GM19025 (cell line): ENCODE data around the gene ACYP1.

Source experiments
- ATAC-seq: cut with Tn5 transposase; IDR thresholded peaks from one replicate; pipeline ENCODE4 v1.9.1; 2021; ENCODE audit warnings: mild to moderate bottlenecking, low read depth, moderate library complexity; ENCODE audit not compliant: unreplicated experiment

The ACYP1 gene

DNA sequence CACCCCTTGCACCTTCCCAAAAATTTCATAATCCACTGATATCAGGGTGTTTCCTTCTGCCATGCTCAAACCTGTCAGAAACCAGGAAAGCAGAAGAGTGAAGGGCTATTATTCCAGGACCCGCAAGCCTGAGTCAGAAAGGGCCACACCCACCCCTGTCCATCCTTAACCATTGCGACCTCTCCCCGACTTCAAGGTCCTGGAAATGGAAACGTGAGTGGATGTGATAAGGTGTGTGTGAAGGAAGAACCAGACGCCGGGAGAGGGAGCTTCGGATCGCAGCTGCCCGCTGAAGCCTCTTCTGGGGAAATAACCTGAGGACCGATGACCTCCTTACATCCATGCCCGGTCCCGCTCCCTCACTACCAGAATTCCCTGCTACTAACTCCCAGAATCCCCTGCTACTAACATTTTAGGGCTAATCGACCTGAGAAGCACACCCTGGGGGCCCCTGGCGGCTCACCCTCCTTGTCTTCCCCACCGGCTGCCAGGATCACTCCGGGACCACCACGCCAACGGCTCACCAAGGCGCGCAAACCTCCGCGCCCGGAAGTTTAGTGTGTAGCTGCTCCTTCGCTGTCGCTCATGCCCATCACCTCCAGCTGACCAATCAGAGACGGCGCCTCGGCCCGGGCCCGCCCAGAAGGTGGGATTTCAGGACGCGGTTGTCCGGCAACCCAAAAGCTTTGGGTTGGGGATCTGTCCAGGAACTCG, at the start of gene ACYP1:
Gene ACYP1, minus strand, starts transcription at position 534 of the 714 bp plus-strand sequence. Its CDS starts 471 bp downstream, at position 63.
- peak; percentile 97 for ATAC-seq

DNA sequence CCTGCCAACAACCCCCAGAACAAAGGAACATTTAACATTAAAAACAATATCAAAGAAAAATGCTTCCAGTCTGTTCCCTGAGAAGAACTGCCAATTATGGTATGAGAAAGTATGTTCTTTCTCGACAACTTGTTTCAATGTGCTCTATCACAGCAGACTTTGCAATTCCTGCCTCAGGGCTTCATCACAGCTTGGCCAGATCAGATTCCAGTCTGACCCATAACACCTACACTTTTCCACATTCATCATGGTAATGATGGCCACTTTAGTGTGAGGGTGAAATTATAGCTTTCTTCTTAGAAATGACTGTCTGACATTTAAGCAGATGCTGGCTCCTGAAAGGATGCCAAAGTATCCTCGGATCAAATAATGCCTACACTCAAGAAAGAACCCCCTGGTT, 46.1 kb upstream of the ACYP1 start:
- no peak for ATAC-seq

DNA sequence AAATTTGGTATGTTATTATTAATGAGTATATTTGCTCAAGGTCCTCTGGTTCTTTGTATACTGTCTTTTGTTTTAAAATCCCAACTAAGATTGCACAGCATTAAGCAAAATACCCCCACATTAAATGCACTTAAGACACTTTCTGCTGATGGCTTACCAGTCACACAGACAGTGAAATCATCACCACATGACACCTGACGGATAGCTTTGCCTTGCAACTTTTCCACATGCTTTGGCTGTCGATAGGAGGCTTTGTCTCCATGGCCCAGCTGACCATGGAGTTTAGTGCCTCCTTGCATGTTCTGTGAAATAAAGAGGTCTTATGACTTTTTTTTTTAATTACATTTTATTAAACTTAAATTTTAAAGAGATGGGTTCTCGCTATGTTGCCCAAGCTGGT, 43.4 kb upstream of the ACYP1 start:
- no peak for ATAC-seq

DNA sequence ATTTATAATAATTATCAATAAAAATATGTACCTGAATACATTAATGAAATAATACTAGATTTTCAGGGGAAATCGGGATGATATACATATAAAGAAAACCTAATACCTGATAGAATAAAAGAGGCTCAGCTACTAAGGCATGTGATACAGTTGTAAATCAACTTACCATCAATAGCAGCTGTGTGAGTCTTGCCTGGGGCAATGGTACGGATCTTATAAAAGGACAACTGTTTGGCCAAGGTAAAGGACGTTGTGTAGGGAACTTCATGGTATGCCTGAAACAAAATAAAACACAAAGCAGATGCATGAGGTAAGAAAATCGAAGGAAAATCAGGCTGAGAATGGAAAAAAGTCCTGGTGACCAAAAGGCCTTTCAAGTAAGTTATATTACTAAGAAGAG, 37.7 kb upstream of the ACYP1 start:
- ATAC-seq: no peak

DNA sequence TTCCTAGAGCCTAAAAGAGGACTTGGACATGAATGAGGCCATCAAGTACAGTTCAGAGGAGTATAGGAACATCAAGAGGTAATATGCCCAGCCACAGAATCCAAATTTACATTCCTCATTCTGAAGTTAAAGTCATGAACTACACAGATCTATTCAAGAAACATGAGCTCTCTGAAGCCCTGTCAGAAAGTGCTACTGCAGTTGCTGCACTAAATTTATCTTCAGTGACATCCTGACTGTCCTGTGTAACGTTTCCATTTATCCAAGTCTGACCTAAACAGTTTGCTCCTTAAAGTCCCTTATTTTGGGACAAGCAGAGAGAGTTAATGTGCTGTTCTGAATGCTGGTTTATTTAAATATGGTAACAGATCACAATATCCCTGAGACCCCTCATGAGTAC, 34.9 kb upstream of the ACYP1 start:
- no peak for ATAC-seq

DNA sequence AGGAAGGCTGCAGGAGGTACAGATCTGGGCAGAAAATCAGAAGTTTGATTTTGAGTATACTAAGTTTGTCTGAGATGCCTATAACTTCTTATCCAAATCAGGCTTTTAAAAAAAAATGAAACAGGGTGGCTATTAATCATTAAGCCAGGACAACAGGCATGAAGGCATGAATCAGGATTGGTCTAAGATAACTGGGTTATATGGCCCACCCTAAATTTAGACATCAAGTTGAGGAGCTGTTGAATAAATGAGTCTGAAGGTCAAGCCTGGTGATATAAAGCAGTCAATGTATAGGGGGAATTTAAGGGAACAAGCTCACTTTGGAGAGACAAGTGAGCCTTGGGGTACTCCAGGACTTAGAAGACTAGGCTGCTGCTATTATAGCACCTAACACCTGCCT, 34.4 kb upstream of the ACYP1 start:
- ATAC-seq: no peak

DNA sequence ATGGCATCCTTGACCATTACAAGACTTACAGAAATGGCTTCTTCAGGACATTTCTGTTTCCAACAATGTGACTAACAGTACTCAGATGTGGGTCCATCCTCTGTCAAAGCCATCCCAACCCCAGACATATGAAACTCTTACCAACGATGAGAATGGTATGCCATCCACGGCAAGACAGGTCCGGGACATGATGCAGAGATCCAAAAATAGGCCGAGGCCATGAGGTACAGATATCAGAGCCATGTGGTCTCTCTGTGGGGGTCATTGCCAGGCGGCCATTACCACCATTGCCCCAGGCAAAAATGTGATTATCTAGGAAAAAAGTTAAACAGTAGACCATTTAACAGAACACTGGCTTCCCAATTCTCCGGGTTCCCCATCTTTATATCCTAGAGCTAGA, 33.1 kb upstream of the ACYP1 start:
- no peak for ATAC-seq

DNA sequence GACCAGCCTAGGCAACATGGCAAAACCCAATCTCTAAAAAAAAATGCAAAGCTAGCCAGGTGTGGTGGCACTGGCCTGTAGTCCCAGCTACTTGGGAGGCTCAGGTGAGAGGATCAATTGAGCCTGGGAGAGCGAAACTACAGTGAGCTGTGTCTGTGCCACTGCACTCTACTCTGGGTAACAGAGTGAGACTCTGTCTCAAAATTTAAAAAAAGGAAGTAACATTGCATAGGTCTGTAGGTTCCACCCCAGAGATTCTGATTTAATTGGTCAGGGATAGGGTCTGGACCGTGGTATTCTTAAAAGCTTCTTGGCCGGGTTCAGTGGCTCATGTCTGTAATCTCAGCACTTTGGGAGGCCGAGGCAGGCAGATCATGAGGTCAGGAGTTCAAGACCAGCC, 31.9 kb upstream of the ACYP1 start:
- no peak for ATAC-seq

DNA sequence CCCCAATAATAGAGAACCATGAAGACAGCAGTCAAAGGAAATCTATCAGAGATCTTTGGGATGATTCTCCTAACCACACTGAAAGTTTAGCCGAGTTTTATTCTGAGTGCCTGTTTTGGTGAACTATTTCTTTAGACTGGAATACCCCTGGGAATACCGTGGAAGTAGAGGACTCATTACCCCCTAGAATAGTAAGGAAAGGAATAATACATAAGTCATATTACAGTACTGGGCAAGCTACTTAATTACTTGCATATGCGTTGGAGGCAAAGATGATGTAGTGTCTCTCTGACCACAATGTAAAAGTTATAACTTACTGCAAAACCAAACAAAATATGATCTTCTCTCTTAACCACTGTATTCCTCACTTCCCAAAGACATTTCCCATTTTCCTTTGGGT, 31.1 kb upstream of the ACYP1 start:
- no peak for ATAC-seq

DNA sequence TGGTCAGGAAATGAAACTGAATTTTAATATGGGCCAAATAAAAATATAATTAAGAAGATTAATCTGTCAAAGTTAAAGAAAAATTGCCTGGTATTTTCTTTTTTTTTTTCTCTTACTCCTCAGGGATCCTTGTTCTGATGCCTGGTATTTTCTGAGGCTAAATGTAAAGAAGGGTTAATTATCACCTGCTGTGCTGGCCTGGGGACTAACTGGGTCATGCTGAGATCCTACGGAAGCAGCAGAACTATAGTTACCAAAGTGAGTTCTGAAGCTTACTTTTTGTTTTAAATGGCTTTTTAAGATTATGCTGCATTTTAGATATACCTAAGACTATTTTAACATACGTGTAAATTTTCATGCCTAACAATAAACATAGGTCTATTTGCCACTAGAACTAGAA, 28.9 kb upstream of the ACYP1 start:
- no peak for ATAC-seq

DNA sequence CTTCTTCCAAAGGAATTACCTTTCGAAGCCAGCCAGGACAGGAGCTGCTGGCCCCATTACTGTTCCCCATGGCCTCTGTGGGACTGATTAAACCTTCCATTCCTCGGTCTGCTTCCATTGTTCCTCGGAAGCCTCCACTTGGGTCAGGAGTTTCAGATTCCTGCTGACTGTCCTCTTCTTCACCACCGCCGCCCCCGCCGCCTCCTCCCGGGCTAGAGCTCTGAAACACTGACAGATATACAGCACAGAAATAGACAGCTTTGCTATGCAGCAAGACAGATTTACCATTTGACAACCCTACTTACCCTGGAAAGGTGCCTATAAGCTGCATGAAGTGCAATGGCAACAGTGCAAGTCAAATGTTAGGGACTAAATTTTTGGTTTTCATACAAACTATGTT, 27.4 kb upstream of the ACYP1 start:
- ATAC-seq: no peak

DNA sequence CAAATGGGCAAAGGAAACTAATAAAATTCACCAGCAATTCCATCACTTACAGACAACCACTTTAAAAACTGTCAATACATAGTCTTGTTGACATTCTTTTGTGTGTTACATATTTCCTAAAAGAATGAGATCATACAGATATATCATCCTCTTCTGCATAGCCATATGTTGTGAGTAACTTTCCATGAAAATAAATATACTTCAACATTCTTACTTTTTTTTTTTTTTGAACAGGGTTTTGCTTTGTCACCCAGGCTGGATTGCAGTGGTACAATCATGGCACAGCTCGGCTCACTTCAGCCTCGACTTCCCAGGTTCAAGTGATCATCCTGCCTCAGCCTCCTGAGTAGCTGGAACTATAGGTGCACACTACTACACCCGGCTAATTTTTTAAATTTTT, 26.5 kb upstream of the ACYP1 start:
- no peak for ATAC-seq

DNA sequence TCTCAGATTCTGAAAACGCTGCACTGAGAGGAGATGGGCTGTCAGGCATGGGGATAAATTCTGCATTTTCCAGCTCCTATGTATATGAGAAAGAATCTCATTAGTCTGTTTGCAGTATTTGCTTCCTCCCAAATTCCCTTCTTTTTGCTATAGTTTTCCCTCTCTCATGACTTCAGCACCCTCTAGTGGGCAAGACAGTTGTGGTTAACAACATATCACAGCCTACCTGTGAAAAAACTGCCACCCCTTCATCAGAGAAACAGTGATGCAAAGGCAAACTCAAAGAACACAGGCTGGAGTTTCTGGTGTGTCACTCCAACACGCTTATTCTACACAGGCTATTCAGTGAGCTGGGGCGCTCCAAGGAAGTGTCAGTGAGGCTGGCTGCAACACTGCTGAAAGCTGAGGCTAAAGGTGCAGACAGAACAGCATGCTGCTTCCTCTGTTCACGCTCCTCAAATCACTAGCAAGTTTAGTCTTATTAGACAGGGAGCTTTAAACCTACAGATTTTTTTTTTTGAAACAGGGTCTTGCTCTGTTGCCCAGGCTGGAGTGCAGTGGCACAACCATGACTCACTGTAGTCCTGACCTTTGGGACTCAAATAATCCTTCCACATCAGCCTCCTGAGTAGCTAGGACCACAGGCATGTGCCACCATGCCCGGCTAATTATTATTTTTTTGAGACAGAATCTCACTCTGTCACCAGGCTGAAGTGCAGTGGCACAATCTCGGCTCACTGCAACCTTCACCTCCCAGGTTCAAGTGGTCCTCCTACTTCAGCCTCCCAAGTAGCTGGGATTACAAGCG, 24.9 kb upstream of the ACYP1 start:
- no peak for ATAC-seq

DNA sequence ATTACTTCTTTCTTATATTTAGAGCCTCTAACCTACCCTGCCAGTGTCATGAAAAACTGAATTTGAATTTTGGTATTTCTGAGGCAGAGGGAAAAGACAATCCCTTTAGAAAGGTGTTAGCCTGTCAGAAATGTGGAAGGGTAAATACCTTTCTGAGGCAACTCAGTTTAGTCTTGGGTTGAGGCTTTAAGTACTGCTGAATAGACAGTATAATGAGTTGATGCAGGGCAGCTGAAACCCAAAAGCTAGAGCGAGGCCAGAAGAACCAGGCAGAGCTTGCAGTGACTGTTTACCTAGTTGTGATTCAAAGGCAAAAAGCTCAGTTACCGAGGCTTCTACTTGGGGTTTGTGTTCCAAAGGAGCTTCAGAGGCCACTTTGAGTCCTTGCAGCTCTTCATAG, 24.3 kb upstream of the ACYP1 start:
- ATAC-seq: no peak

DNA sequence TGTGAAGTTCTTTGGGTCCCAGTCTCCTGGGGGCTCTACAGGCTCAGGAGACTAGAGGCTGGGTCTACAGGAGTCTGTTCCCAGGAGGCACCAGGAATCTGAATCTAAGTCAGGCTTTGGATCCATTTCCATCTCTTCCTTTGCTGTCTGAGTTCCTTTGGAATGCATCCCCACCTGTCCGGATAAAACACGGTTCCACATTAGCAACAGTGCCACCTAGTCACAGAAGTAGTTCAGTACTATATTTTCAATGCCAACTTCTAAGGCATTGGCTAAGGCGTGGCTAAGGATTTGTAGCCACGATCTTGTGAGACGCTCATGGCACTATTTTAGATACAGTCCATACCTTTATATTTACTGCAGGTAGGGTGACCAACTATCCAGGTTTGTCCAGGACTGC, 20.7 kb upstream of the ACYP1 start:
- no peak for ATAC-seq

DNA sequence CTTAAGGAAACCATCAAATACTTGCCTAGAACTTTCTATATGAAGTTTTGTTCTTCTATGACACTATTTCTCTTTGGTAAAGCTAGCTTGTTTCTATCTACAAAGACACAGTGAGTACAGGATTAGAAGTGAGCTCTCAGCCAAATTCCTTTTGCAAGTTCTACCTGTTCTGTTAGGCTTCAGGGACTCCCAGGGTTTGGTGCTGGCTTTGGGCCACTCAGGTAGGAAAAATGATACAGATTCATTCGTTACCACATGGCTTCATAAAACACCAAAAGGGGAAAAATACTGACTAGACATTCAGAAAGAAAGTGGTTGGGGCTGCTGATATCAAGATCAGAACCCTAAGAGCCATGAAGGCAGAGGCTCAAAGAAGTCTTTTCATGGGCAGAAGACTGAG, 19.4 kb upstream of the ACYP1 start:
- ATAC-seq: no peak

DNA sequence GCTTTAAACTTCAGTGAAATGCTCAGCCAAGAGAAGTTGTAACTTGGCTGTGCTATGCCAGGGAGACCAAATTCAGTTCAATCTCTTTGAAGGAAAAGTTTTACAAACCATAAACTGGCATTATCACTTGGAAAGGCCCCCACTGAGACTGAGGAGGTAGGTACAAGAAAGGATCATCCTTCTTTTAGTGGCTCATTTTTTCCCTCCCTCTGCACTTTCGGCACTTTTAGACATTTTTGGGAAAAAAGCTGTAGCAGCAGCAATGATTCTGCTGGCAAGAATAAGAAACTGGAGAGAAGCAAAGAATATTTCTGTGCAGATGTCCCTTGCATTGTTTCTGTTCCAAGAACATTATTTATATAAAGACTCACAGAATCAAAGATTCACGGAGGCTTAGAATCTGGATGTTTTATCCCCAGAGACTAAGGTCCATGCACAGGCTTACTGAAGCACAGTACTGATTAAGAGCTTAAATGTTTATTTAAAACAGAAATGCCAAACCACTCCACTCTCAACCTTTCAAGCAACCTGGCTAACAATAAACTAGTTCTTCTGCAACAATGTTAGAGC, 17.9 kb upstream of the ACYP1 start:
- no peak for ATAC-seq

DNA sequence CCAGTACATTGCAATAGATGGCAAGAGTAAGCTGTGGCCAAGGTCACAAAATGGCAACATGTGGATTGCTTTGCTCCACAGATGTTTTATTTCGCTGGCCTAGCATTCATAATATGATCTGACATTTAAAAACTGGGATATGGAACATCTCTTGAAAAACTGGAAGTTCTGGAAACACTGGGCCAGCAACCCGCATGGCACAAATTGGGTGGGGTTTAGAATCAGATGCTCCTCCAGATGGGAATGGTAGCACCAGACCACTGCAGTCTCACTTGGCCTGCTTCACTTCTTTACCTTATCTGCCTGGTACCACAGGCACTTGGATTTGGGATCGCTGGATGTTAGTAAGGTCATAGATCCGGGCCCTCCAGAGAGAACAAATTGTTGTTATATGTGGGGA, 15.7 kb upstream of the ACYP1 start:
- ATAC-seq: no peak

DNA sequence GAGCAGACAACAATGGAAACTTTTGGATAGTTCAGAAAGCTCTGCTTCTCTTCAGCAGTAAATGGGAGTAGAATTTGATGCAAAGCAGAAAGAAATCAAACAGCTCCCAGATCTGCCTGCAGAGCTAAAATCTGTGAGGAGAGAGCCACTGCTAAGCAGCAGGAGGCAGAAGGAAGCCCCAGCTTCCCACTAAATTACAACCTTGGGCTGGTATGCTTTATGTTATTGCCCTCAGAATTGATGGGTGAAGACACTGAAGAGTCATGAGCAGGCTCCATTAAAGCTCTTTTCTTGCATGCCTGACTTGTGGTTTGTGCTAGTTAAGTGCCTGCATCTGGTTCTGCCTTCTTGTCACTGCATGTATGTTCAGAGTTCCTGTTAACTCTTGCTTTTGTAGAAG, 14.0 kb upstream of the ACYP1 start:
- no peak for ATAC-seq

DNA sequence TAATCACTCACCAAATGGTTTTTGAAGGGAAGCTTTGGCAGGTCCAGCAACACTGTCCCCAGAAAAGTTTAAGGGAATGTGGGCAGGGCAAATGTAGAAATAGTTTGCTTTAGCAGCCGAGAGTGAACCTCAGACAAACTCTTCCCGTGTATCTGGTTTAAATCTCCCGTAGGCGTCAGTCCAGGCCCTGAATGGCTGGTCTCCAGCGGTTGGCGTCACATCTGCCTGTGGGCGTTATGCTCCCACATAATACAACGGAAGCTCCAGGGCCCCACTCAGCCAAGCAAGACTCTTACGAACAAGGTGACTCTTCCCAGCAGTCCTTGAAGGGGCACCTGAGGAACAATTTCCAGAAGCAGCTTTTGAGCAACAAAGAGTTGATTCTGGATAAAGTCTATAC, 6.6 kb upstream of the ACYP1 start:
- no peak for ATAC-seq

DNA sequence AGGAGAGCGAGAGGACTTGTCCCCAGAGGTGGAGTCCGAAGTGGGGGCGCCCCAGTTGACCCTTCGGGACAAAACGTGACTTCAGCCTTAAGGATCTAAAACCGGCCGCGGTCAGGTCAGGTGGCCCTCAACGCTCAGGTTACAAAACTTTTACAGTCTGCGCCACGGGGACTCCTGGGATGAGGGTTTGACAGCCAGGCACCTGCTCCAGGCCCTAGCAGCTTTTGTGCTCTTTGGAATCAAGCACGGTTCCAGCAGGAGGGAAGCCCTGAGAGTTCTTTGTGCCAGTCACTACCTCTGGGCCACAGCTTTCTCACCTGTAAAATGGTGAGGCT, 6.0 kb upstream of the ACYP1 start:
- ATAC-seq: no peak
